Measurements from ENCODE around the gene SPATA24. TPM values are rescaled to one million over a fixed set of nuclear protein-coding genes. Genes with fewer than 3 reads are reported as not detected.

SPATA24 gene, protein sequence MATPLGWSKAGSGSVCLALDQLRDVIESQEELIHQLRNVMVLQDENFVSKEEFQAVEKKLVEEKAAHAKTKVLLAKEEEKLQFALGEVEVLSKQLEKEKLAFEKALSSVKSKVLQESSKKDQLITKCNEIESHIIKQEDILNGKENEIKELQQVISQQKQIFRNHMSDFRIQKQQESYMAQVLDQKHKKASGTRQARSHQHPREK
- 4.3 to 6.3 TPM (median 5.3 TPM) in 5 replicates for total RNA-seq (2022; extraction: Qiagen RNA extraction)

DNA sequence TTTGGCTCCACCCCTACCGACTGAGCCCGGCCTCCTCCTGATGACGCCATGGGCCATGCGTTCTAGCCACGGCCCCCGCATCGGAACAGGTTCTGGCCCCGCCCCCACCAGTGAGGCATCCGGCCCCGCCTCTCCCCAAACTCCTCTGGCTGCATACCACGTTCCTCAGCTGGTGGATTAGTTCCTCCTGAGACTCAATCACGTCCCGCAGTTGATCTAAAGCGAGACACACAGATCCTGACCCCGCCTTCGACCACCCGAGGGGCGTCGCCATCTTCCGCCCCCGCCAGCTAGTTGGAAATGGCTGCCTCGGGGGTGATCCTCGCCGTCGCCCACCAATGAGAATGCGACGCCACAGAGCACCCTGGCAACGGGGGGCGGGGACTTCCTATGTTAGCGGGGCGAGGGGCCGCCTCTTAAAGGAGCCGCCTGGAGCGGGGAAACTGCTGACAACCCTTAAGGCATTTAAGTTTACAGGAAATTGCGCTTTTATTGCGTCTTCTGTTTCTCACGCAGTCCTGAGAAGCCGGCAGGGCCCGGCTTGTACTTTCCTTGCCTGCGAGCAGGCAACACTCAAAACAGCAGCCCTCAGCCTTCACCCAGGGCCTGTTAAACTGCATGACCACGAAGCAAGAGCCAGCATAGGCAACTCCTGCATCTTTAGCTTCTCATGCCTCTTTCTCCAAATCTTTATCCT is at the start of gene SPATA24:
TSS of gene SPATA24 (minus strand) at position 303 of the 697 bp plus-strand sequence. CDS start at position 274, 29 bp downstream.

DNA sequence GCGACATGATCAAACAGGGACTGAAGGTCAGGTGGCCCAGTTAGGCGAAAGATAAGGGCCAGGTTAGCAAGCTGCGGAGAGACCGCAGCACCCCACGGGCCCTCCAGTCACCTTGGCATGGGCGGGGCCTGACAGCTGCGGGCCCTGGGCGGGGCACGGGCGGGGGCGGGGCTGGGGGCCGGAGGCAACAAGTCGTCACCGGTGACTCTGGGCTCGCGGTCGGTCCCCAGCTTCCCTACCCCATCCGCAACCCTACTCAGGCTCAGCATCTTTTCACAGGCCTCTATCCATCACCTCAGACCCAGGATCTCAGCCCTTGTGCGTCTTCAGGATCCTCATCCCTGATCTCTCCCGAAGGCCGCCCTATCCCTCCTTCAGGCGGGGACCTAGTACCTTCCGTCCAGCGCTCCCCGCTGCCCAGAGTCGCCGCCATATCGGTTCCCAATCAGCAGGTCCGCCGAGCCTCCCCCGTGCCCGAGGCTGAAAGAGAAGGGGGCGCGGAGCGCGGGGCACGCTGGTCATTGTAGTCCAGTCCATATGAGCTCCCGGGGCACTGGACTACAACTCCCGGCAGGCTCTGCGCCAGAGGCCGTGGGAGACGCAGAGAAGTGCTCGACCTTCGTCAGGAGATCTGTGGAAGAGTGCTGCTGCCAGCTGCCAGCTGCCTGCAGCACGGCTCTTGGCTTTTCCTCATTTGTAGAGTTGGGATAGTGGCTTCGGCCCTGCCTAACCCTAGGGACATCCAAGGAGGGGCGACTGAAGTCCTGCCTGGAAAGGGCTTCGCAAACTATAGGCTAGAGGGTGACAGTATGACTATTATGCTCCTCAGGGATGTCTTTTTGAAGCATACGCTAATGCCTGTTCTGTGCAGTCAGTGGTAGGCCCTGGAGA is 35.4 kb upstream of the SPATA24 start, which contains the start of gene DNAJC18:
TSS of gene DNAJC18 (minus strand) at position 513 of the 891 bp plus-strand sequence. CDS start at position 433, 80 bp downstream.

DNA sequence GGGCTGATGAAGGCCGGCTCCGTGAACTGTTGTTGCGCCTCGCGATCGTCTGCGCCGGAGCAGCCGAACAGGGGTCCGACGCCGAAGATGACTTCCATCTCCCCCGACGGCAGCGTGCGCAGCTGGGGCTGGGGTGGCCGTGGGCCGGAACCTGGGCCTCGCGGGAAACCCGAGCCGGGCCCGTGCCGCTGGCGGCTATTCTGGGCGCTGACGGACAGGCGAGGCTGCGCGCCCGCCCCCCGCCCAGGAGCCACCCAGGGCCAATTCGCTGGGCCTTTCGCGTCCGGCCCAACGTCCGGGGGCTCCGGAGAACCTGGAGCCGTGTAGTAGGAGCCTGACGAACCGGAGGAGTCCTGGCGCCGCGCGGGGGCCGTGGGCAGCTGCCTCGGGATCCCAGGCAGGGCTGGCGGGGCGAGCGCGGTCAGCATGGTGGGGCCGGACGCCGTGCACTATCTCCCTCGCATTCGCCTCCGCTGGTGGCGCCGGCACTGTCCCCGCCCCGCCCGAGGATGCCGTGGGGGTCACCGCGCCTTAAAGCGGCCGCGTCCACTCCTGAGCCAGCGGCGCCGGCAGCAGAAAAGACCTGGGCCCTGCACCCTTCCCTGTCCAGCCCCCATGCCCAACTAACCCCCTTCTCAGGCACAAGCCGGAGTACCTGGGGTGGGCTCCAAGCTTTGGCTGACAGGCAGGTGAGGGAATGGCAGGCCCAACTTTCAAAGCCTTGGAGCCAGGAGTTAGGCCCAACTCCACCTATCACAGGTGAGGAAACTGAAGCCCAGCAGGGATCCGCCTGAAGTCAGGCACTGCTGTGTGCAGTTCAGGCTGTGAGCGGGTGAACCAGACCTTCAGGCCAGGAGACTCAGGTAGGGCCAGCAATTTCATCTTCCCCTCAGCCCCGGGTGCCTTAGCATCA is 9.0 kb downstream of the SPATA24 start, which contains the start of gene PROB1:
TSS of gene PROB1 (minus strand) at position 451 of the 913 bp plus-strand sequence. CDS start at position 428, 23 bp downstream.

DNA sequence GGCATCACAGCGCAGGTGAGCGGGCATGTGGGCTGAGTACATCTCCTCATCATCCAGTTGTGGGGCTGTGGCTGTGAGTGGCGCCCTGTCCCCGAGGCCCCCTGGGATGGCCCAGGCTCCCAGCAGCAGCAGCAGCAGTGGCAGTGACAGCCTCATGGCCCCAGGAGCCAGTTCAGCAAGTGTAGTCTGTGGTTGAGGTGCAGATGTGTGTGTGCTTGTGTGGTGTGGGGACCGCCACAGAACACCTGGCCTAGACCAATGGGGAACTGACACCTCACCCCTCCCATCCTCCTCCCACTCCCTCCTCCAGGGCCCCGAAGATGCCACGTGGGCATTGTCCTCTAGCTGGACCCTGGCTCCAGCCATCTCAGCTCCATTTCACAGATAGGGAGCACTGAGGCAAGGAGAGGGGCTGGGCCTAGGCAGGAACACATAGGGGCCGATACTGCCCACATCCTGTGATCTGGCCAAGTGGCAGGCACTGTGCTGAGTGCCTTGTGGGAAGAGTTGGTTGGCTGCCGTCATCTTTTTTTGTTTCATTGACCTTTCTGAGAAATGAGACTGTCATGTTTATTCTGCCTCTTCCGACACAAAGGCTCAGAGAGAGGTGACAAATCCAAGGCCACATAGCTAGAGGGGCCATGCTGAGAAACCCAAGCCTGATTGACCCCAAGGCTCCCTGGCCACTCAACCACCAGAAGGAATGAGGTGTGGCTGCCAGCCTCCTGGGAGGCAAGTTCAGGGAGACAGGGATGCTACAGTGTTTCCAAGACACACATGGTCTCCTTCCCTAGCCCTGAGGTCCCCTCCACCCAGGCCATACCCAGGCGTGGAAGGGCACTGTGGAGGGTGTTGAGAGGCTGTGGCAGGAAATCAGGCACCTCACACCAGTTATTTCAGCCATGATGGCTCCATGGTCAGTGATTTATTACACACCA is 13.9 kb downstream of the SPATA24 start, which contains the start of gene MZB1:
TSS of gene MZB1 (minus strand) at position 213 of the 938 bp plus-strand sequence. CDS start at position 156, 57 bp downstream.

GRCh38 chr5:139383275-139383992 is 20.5 kb downstream of the SPATA24 start, which contains the start of gene SLC23A1:
Gene SLC23A1 (minus strand): TSS chr5:139383297. CDS start chr5:139383253, 44 bp downstream.

Other genes starting within 250 kb of the SPATA24 start
- gene SIL1, start 205.7 kb downstream of the SPATA24 start, total RNA-seq (2022; extraction: Qiagen RNA extraction): 23.9 to 27.0 TPM (median 26.4 TPM) in 5 replicates
- 160 to 187 TPM (median 181 TPM) in 5 replicates for gene MATR3, start 110.3 kb downstream of the SPATA24 start, total RNA-seq (2022; extraction: Qiagen RNA extraction)
- 82.3 to 109 TPM (median 83.5 TPM) in 5 replicates for gene PAIP2, start 62.2 kb downstream of the SPATA24 start, total RNA-seq (2022; extraction: Qiagen RNA extraction)
- 0.92 to 1.5 TPM (median 1.4 TPM) in 5 replicates for gene SLC23A1, start 20.8 kb downstream of the SPATA24 start, total RNA-seq (2022; extraction: Qiagen RNA extraction)
- gene MZB1, start 14.2 kb downstream of the SPATA24 start, total RNA-seq (2022; extraction: Qiagen RNA extraction): 0.09 to 0.47 TPM (median 0.16 TPM) in 3 of 5 replicates, not detected in the others
- gene PROB1, start 9.0 kb downstream of the SPATA24 start, total RNA-seq (2022; extraction: Qiagen RNA extraction): 0.17 to 0.38 TPM (median 0.28 TPM) in 5 replicates
- 6.1 to 7.8 TPM (median 6.9 TPM) in 5 replicates for gene DNAJC18, start 35.4 kb upstream of the SPATA24 start, total RNA-seq (2022; extraction: Qiagen RNA extraction)
- not detected in 5 replicates for gene ECSCR, start 58.7 kb upstream of the SPATA24 start, total RNA-seq (2022; extraction: Qiagen RNA extraction)
- gene SMIM33, start 66.9 kb upstream of the SPATA24 start, total RNA-seq (2022; extraction: Qiagen RNA extraction): not detected in 5 replicates
- gene STING1, start 78.7 kb upstream of the SPATA24 start, total RNA-seq (2022; extraction: Qiagen RNA extraction): 0.89 to 1.6 TPM (median 0.93 TPM) in 5 replicates
- gene UBE2D2, start 157.2 kb upstream of the SPATA24 start, total RNA-seq (2022; extraction: Qiagen RNA extraction): 118 to 171 TPM (median 165 TPM) in 5 replicates
- 18.5 to 26.9 TPM (median 22.9 TPM) in 5 replicates for gene CXXC5, start 244.3 kb upstream of the SPATA24 start, total RNA-seq (2022; extraction: Qiagen RNA extraction)